B cell (primary cell): ENCODE data around the gene AMOTL1. TPM values are rescaled to one million over a fixed set of nuclear protein-coding genes. Genes with fewer than 3 reads are reported as not detected.

ENCODE experiments used
- ATAC-seq: fragments of 200-7000 bp; cut with Tn5 transposase; one replicate; pipeline ENCODE4 v1.10.0; 2021; ENCODE audit warnings: low read depth, mild to moderate bottlenecking, moderate number of reproducible peaks, moderate library complexity
- CTCF ChIA-PET: fragments of 350-600 bp; sonication (Branson Sonifier 250); formaldehyde crosslinking; loops from one replicate; lab custom pipeline; 2021; ENCODE audit warnings: antibody characterized with exemption, inconsistent platforms; lab: Charles Lee
- POLR2A ChIA-PET: fragments of 350-600 bp; sonication (Branson Sonifier 250); formaldehyde crosslinking; loops from one replicate; lab custom pipeline; 2021; ENCODE audit warnings: antibody characterized with exemption; lab: Charles Lee
- DNase-seq: peaks from one replicate; pipeline ENCODE4 v3.0.0; 2013
- H2AFZ ChIP-seq: 2 replicates; pipeline ENCODE4 v1.6.1; 2012; ENCODE audit warnings: mild to moderate bottlenecking, low read depth, low read length; ENCODE audit not compliant: insufficient read depth, poor library complexity, severe bottlenecking
- H3K27ac ChIP-seq, 2 donors: 1 replicate in 1 of 2; 2 replicates in 1 of 2; pipeline ENCODE4 v1.5.1; 2012 to 2013; ENCODE audit warnings: low read length in 2 of 2, mild to moderate bottlenecking in 2 of 2, moderate library complexity in 1 of 2
- H3K27me3 ChIP-seq, 4 experiments: fragments of 200-600 bp in 1 of 4; sonication (generic) in 1 of 4; replicated peaks in 1 of 4; 1 replicate in 2 of 4; 2 replicates in 2 of 4; pipeline versions ENCODE4 v1.6.1 to v1.7.0; 2013 to 2016; ENCODE audit warnings: low read length in 3 of 4, mild to moderate bottlenecking in 2 of 4, mixed read lengths in 1 of 4, moderate library complexity in 1 of 4; ENCODE audit not compliant: insufficient read depth in 4 of 4, control insufficient read depth in 3 of 4; ENCODE audit errors: control extremely low read depth in 1 of 4
- H3K36me3 ChIP-seq, 2 experiments: replicated peaks in 1 of 2; 1 replicate in 1 of 2; 2 replicates in 1 of 2; pipeline versions ENCODE4 v1.6.1 to v1.7.1; 2013; ENCODE audit warnings: low read length in 1 of 2; ENCODE audit not compliant: insufficient read depth in 2 of 2, control insufficient read depth in 1 of 2; ENCODE audit errors: control extremely low read depth in 1 of 2, extremely low read depth in 1 of 2
- H3K4me1 ChIP-seq, 2 donors: fragments of 200-600 bp in 1 of 2; sonication (generic) in 1 of 2; 1 replicate in 1 of 2; 2 replicates in 1 of 2; pipeline versions ENCODE4 v1.5.1 to v1.6.1; 2013 to 2017; ENCODE audit warnings: low read length in 2 of 2; ENCODE audit not compliant: control insufficient read depth in 2 of 2, insufficient read depth in 2 of 2
- H3K4me2 ChIP-seq: replicated peaks from 2 replicates; pipeline ENCODE3; 2012; ENCODE audit warnings: mild to moderate bottlenecking, low read depth, low read length; ENCODE audit not compliant: poor library complexity, severe bottlenecking
- H3K4me3 ChIP-seq, 5 experiments: fragments of 200-600 bp in 1 of 5; sonication (generic) in 1 of 5; 1 replicate in 3 of 5; 2 replicates in 2 of 5; pipeline versions ENCODE4 v1.5.1 to v1.7.0; 2011 to 2016; ENCODE audit warnings: low read length in 4 of 5, mild to moderate bottlenecking in 4 of 5, low read depth in 2 of 5, control low read depth in 1 of 5, moderate library complexity in 1 of 5; ENCODE audit not compliant: insufficient read depth in 1 of 5; ENCODE audit errors: control extremely low read depth in 1 of 5, extremely low read depth in 1 of 5
- H3K79me2 ChIP-seq: fragments of 200-600 bp; sonication (generic); one replicate; pipeline ENCODE4 v1.6.0; 2016; ENCODE audit warnings: low read length; ENCODE audit not compliant: control insufficient read depth, insufficient read depth
- H3K9ac ChIP-seq: fragments of 200-600 bp; sonication (generic); 2 replicates; pipeline ENCODE4 v1.6.1; 2017; ENCODE audit warnings: mild to moderate bottlenecking, low read length, moderate library complexity
- H3K9me3 ChIP-seq, 3 donors: one replicate each; pipeline versions ENCODE4 v1.6.1 to v1.7.1; 2013; ENCODE audit warnings: low read length in 2 of 3; ENCODE audit not compliant: control insufficient read depth in 2 of 3, insufficient read depth in 1 of 3; ENCODE audit errors: control extremely low read depth in 1 of 3
- H4K20me1 ChIP-seq: 2 replicates; pipeline ENCODE4 v1.6.0; 2012; ENCODE audit warnings: mild to moderate bottlenecking, low read length; ENCODE audit not compliant: insufficient read depth, control insufficient read depth, poor library complexity, severe bottlenecking
- H3K27ac Mint-ChIP-seq: one replicate; pipeline ENCODE4 v1.8.0; 2021; ENCODE audit warnings: mixed read lengths
- H3K27me3 Mint-ChIP-seq: one replicate; pipeline ENCODE4 v1.8.0; 2021; ENCODE audit warnings: mixed read lengths
- H3K4me1 Mint-ChIP-seq: one replicate; pipeline ENCODE4 v1.8.0; 2021; ENCODE audit warnings: mixed read lengths
- H3K4me3 Mint-ChIP-seq: one replicate; pipeline ENCODE4 v1.8.0; 2021; ENCODE audit warnings: mixed read lengths
- H3K9me3 Mint-ChIP-seq: one replicate; pipeline ENCODE4 v1.8.0; 2022; ENCODE audit warnings: mixed read lengths; ENCODE audit not compliant: insufficient read depth
- CTCF ChIP-seq: fragments of 200-600 bp; IDR thresholded peaks from one replicate; pipeline ENCODE4 v1.8.0; 2022; ENCODE audit warnings: antibody characterized with exemption, mild to moderate bottlenecking
- EZH2 ChIP-seq: IDR thresholded peaks from 2 replicates; pipeline ENCODE4 v1.6.1; 2012; ENCODE audit warnings: borderline replicate concordance, low read depth, mild to moderate bottlenecking, moderate library complexity, low read length; ENCODE audit not compliant: insufficient read depth, poor library complexity, severe bottlenecking
- WGBS: methylation state at CpG from one replicate; pipeline ENCODE4 v1.1.5; 2013; ENCODE audit warnings: missing lambda C conversion rate; ENCODE audit not compliant: insufficient coverage; 5-methylcytosine and 5-hydroxymethylcytosine counted together
- intact Hi-C: fragments of 100-400 bp; cut with micrococcal nuclease; formaldehyde crosslinking; loops from one replicate; pipeline ENCODE4 v1.10.0; 2022
- polyA plus RNA-seq: library from polyadenylated mRNA; depleted of rRNA; stranded (reverse); fragments of >200 nt; gene quantifications from 2 replicates; pipeline ENCODE4 v1.2.3, GENCODE V29; 2012
- total RNA-seq, 2 donors: library from RNA; stranded (reverse); fragments of 120-200 nt in 1 of 2; gene quantifications; 1 replicate in 1 of 2; 2 replicates in 1 of 2; pipeline versions ENCODE4 v1.2.3 to v1.2.4, GENCODE V29; 2013 to 2022

Gene AMOTL1
- total and polyA plus RNA-seq, 2 donors (not counting 1 experiment from before 2014, with no cell fraction given), result 0.04 to 0.30 TPM

GRCh38 chr11:94924612-94925011 lies 156.5 kb downstream of the AMOTL1 start:
- no peak overlapping the region for H3K27ac ChIP-seq

More at GRCh38 chr11:94924612-94925011, 156.5 kb downstream of the AMOTL1 start:
- Histone ChIP-seq H3K79me2 (no peaks in the 10 kb centered on the region), H3K4me2 (peak overlapping the region; percentile 2), H2AFZ (peak overlapping the region; percentile 69), H4K20me1 (no peaks in the 10 kb centered on the region), H3K36me3 (no peaks in the 10 kb centered on the region), H3K27me3 (peaks cover 0 to 3% (median 1%) of the 10 kb centered on the region in 4 experiments), H3K4me1 (peaks cover 11 to 29% of the 10 kb centered on the region in 2 donors), H3K4me3 (no peak overlapping the region), H3K9ac (no peak overlapping the region), H3K9me3 (no peaks in the 10 kb centered on the region)
- ATAC-seq, result no peak
- 7% methylated on average over 4 of the region's 5 CpGs for WGBS
- DNase-seq, result peak; percentile 8
- CTCF ChIA-PET, result no interaction called here
- H3K27me3 Mint-ChIP-seq, result peaks cover 2% of the 10 kb centered on the region
- no peaks in the 10 kb centered on the region for H3K9me3 Mint-ChIP-seq
- H3K4me1 Mint-ChIP-seq, result peaks cover 30% of the 10 kb centered on the region
- POLR2A ChIA-PET, result no interaction called here
- H3K4me3 Mint-ChIP-seq, result peak overlapping the region; percentile 27
- TF ChIP-seq EZH2 (no peak), CTCF (no peak)
- intact Hi-C loops, result no loop called here
- no peak overlapping the region for H3K27ac Mint-ChIP-seq
